Glomerular endothelial cell (primary cell): Measurements from ENCODE around the gene LCMT2. TPM values are rescaled to one million over a fixed set of nuclear protein-coding genes. Genes with fewer than 3 reads are reported as not detected.

ENCODE experiments used
- DNase-seq: peaks from one replicate; pipeline ENCODE4 v3.0.0-alpha.2; 2011; ENCODE audit warnings: low read depth, low spot score; ENCODE audit errors: extremely low read depth
- total RNA-seq: library from RNA; depleted of rRNA; stranded (reverse); fragments of >200 nt; gene quantifications from 2 replicates; pipeline ENCODE4 v1.2.3, GENCODE V29; 2015

LCMT2 gene
- total RNA-seq, 1 donor from 2014 or later = 2.6 TPM

- no peak for DNase-seq
Measured at GRCh38 chr15:43276563-43277200, 53.7 kb downstream of the LCMT2 start.

GRCh38 chr15:43275740-43276562, 54.4 kb downstream of the LCMT2 start:
- no peak for DNase-seq

DNA sequence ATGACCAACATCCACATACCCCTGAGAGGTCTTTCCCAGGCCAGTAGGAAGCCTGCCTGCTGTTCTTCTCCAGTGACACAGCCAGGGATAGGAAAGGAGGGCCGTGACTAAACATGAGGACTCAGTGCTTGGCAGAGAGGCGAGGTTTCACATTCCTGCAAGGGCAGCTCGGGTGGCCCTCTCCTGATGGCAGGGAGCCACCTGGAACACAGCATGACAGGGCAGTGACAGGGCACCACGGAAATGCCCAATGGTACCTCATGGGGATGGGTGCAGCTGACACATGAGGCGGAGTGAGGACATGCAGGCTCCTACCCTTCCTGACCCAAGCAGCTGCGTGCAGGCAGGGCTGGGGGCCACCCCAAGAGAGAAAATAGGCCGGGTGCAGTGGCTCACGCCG, 56.2 kb downstream of the LCMT2 start:
- no peak for DNase-seq

Other genes starting within 250 kb of the LCMT2 start
- gene UBR1, start 224.5 kb downstream of the LCMT2 start, total RNA-seq = 18.0 and 23.3 TPM in 2 replicates
- 18.0 and 31.0 TPM in 2 replicates for gene TMEM62, start 197.0 kb downstream of the LCMT2 start, total RNA-seq
- gene CCNDBP1, start 145.2 kb downstream of the LCMT2 start, total RNA-seq = 45.2 and 48.3 TPM in 2 replicates
- gene EPB42, start 109.6 kb downstream of the LCMT2 start, total RNA-seq = not detected in 2 replicates
- gene TGM5, start 63.6 kb downstream of the LCMT2 start, total RNA-seq = not detected in 2 replicates
- gene TGM7, start 28.3 kb downstream of the LCMT2 start, total RNA-seq = not detected in 2 replicates
- 5.7 and 14.5 TPM in 2 replicates for gene ZSCAN29, start 40.5 kb upstream of the LCMT2 start, total RNA-seq
- gene TUBGCP4, start 40.5 kb upstream of the LCMT2 start, total RNA-seq = 9.0 and 11.3 TPM in 2 replicates
- gene TP53BP1, start 162.6 kb upstream of the LCMT2 start, total RNA-seq = 41.6 and 62.0 TPM in 2 replicates
- 9.4 and 10.8 TPM in 2 replicates for gene MAP1A, start 187.0 kb upstream of the LCMT2 start, total RNA-seq